NCI-H526 (cell line): ENCODE data around the gene ALG2.

Experiments
- DNase-seq, 2 experiments: peaks; one replicate each; lab custom pipeline; 2025; lab: John Stamatoyannopoulos, UW

Gene ALG2

GRCh38 chr9:99172124-99173091, 49.3 kb downstream of the ALG2 start:
- DNase-seq = peak; percentile 23 to 75

DNA sequence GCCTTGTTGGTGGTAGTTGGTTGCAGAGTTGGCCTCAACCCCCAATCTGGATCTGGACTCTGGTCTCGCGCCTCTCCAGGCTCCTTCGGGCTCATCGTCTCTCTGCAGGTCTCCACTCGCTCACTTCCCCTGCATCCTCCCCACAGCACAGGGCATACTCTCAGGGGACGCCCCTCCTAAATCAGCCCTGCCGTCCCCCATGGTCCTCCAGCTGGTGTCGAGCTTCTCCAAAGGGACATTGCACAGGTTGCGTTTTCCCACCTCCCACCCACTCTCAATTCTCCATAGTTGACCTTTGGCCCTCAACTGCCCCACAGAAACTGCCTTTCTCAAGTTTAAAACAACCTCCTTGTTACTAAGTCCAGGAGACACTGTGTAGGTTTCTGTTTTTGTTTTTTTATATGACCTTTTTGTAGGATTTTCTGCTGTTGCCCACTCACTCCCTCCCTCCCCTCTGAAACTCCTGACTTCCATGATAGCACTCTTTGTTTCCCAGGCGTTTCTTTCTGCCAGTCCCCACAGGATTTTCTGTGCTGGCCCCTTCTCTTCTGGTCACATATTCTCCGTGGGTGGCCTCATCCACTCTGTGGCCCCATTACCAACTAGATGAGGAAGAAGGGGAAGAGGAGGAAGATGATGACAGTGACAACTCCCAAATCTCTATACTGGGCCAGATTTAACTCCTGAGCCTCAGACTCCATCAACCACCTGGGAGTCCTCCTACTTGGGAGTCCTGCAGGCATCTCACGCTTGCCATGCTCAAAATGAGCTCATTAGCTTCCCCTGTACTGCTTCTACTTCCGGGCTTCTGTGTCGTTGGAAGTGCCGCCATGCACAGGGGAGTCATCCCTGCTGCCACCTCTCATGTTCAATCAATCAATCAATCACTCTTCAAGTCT, 50.3 kb downstream of the ALG2 start:
- no peak for DNase-seq

DNA sequence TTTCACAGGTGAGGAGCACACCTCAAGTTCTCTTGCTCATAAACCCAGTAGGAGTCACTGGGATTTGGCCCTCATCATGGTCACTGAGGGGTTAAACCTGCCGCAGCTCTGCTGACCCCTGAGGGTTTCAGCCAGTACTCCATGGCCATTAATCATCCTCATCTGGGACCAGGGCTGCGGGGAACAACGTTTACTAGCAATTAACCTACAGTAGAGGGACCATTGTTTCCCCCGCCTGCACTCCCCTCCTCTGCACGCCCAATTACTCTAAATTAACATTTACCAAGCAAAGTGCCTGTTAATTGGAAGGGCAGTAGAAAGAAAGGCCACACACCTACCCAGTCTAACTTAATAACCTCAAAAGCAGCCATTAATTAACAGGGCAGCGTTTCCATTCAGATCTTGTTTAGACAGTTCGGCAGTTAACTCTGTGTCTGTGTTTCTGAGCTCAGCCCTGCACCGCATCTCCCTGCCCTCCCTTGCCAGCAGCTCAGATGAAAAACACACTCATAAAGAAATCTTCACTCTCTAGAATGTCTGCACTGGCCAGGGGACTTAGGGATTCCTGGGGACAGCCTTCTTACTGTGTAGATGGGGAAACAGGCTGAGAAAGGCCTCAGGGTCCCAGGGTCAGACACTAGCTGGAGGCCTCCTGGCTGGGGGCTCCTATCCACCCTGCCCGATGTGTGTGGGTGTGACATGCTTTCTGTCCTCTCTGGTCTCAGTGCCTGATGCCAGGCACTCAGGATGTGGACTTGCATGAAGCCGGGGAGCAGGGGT, 51.6 kb downstream of the ALG2 start:
- DNase-seq = peak; percentile 52 to 69

- peak; percentile 8 to 64 for DNase-seq
Observed at GRCh38 chr9:99169086-99169485, 52.7 kb downstream of the ALG2 start.

DNA sequence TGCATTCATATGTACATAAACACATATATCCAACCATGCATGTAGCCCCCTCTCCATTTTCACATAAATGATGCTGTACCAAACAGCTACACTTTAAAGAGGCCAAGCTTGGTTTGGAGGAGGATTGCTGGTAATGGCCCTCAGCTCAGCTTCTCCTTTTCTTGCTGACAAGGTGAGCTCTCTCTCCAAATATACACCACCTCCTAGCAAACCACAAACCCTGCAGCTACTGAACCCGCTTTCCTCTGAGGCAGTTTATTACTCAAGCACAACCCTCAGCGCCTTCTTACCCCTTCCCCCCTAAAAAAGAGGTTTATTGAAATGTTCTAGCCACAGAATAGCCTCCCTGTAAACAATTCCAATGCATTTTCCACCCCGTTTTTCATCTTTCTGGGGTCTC, 54.0 kb downstream of the ALG2 start:
- no peak for DNase-seq

GRCh38 chr9:99167119-99167518, 54.6 kb downstream of the ALG2 start:
- DNase-seq = no peak
